NOMO-1 treated with dmso at 0.1 percent for 144 hours (cell line): ENCODE results near the gene TGFBI.
A peak's percentile ranks its signal among the peaks of the same experiment; 100 is the strongest.

Experiments
- DNase-seq: peaks from one replicate; lab custom pipeline; 2025; ENCODE audit not compliant: unreplicated experiment; lab: John Stamatoyannopoulos, UW

The TGFBI gene

DNA sequence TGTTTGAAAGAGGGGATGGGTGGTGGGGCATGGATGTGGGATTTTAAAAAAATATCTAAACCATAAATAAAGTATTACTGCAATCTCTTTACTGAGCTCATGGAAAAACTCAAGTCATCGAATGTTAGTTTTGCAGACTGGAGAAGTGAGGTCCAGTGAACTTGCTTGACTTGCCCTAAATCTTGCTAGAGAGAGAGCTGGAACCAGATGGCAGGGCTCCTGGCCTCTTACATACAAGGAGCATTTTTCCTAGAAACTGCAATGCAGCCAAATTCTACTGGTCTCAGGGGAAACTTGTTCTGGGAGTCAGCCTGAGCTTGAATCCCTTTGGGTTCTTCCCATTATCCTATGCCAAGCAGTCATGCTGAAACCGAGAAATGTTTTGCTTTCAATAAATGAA, 2.9 kb upstream of the TGFBI start:
- DNase-seq = no peak

DNA sequence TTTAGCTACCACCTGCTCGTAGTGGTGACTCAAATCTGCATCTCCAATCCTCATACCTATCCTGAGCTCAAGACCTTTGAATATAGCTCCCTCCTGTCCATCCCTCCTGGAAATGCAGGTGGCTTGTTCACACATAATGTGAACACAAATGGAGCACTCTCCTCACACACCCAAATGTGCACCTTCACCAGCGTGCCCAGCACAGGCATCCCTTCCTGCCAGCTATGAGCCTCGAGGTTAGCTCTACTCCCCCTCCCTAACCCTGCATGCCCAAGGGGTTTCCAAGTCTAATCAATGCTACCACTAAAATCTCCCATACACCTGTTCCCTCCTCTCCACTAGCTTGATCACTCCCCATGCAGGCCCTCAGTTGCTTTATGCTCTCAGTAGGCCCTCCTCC, 2.2 kb upstream of the TGFBI start:
- DNase-seq = no peak

DNA sequence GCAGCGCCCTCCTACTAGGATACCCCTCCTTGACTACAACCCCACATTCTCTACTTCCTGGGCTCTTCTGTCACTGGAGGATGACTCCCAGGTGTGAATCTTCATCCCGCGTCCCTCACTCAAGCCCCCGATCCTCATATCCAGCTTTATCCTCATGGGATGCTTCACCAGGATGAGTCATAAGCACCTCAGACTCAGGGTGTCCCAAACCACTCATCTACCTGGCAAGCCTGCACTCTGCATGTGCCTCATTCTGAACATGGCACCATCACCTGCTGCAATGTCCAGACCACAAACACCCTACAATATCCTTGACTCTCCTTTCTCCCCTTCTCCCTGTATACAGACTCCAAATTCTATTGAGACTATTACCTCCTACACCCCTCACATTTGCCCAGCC, 1.5 kb upstream of the TGFBI start:
- no peak for DNase-seq

DNA sequence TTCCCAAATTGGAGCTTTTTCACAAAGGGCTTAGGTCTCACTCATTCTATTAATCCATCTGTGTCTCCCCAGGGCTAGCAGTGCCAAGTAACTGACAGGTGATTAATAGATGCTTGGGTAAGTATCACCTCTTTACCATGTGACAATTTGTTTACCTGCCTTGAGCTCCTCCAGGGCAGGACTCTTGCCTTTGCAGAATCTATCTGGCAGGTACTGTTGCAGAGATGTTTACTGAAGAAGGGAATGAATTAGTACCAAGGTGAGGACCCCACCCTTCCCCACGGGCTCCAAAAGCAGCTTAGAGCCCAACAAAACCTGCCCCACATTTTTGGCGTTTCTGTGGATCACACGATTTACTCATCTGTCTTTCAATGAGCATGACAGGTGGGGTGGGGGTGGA, 698 bp upstream of the TGFBI start:
- no peak for DNase-seq

DNA sequence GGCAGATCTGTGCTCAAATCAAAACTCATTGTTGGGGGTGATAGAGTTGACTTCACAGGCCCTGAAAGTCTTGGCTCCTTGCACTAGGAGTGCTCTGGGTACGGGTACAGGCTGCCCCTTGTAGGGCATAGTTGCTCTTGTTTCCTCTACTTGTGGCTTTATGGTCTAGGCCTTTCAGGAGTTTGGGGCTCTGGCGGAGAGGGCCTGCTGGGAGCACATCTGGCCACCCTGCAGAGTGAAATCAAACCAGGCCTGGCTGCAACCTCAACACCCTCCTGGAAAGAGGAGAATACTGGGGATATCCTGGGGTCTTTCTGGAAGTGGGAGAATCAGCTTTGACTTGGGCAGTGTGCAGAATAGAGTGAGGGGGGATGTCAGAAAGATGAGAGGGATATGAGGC, 1.5 kb downstream of the TGFBI start:
- DNase-seq = no peak

DNA sequence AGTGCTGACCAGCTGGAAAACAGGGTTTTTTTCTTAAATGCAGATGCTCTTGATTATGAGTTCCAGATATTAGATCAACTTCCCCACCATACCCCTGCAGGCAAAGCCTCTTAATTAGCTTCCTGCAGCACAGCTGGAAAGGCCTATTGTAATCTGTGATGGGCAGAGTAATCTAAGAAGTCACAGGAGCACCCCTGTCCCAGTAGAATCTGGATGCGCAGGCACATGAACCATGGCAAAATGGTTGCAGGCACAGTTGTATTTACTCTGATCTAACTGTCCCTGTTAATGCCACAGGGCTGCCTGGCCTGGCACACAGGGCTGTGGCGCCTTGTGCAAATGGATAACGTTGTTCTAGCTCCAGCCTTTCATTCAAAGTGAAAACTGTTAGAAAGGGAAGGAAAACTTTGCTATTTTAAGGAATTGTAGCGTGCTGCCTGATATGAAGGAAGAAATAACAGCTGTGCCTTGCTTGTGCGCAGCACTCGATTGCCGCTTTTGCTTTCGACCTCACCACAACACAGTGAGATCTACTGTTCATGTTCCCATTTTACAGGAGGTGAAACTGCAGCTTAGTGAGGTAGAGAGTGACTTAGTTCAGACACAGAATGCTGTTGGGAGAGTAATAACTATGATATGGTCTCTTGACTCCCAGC, 2.3 kb downstream of the TGFBI start:
- no peak for DNase-seq

DNA sequence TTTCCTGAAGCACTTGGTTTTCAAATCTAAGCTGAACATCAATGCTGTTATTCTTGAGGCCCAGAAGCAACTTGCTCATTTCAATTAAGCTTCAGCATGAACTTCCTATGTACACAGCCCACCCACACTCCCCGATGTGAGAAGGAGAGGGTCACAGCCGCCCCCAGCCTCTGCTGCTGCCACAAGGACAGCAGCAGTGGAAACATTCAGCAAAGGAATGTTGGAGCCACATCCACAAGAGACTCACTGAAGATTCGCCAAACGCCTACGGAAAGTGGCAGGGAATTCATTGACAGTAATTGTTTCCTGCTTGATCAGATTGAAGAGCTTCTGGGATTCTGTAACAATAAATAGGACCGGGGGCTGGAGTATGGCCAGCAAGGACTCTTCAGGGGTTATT, 2.9 kb downstream of the TGFBI start:
- DNase-seq = no peak

DNA sequence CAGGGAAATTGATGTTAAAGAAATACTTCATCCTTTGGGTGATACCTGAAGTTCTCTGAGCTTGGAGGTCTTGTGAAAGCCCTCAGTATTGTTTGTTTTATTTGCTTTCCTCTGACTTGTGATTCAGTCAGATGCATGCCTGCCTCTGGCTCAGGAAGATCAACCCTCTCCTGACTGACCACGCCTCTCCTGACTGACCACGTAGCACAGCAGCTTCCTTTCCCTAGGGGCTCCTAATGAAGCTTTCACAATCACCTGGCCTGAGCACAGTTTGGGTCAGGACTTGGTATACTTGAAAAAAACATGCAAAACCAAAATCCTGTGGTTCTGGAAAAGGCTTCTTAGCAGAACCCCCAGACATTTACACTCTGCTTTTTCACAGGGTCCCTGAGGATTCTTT, 3.8 kb downstream of the TGFBI start:
- no peak for DNase-seq

DNA sequence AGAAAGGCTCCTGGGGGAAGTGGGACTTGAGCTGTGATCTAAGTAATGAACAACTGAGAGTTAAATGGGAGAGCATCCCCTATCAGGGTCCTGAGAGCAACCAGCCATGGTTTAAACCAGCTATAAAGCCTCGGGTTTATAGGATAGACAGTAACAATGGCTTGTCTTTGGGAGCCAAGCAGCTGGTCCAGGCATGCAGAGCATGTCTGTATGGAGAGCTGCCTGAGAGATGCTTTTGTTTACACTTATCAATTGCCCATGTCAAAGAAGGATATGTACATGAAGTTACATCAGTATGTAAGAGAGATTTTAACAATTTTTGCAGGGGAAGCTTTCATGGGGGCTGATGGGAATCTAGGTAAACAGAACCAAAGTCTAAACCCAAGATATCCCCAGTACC, 4.4 kb downstream of the TGFBI start:
- DNase-seq = no peak

DNA sequence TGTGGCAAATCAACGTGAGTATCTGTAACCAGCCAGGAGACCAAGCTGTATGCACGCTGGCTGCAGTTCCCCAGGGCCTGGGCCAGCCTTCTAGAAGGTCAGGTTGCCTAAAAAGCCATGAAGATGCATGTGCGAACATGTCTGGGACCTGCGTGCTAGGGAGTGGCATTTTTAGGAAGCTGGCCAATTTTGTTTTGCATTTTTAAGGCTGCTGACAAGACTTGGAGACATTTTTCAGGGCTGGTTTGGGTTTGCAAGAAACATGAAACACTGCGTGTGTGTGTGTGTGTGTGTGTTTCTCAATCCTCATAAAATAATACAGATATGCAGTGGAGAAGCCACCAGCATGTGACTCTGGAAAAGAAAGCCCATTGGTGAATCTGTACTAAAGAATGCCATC, 5.1 kb downstream of the TGFBI start:
- DNase-seq = peak; percentile 27

DNA sequence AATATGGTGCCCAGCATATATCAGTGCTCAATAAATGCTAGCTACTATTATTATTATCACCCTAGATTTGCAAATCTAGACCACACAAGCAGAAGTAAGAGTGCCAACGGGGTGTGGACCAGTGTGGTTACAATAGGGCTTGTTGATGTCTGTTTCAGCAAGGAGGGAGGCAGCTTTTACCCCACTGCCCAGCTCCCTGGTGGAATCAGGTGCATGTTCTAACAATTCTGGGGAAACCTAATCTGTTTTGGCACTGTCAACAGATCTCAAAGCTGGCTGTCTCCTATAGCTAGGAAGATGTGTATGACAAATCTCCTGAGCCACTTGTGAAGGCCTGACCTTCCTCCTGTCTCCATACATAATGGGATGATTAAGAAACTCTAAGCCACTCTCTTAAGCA, 5.7 kb downstream of the TGFBI start:
- peak; percentile 17 for DNase-seq

DNA sequence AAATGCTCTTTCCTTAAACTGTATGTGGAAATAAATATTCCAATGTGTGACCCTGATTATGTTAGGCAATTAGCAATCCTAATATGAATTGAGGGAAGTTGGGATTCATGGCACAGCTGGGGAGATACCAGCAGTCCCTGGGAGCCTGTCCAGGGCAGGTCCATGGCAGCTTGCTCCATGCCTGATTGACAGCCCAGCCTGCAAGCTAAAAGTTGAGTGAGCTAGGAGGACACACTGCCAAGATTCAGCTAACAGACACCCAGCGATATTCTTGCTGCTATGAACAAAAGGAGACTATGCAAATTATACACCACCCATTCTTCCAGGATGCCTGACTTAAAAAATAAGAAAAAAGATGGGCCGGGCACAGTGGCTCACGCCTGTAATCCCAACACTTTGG, 6.2 kb downstream of the TGFBI start:
- DNase-seq = no peak

DNA sequence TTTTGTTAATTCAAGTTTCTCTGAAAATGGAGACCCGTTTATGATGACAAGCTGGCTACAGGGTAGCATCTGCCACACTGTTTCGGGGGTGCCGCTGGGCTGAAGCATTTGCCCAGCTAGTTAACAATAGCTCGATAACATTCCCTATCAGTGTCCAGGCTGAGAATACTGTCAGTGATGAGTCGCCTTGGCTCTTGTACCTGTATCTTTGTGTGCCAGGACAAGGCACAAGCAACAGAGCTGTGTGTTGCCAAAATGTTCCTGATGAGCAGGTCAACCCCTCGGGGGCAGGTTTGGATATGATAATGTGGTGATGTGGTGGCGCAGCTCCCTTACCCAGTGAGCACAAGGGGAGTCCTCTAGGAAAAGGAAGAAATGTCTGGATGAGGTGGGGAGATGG, 7.0 kb downstream of the TGFBI start:
- no peak for DNase-seq

DNA sequence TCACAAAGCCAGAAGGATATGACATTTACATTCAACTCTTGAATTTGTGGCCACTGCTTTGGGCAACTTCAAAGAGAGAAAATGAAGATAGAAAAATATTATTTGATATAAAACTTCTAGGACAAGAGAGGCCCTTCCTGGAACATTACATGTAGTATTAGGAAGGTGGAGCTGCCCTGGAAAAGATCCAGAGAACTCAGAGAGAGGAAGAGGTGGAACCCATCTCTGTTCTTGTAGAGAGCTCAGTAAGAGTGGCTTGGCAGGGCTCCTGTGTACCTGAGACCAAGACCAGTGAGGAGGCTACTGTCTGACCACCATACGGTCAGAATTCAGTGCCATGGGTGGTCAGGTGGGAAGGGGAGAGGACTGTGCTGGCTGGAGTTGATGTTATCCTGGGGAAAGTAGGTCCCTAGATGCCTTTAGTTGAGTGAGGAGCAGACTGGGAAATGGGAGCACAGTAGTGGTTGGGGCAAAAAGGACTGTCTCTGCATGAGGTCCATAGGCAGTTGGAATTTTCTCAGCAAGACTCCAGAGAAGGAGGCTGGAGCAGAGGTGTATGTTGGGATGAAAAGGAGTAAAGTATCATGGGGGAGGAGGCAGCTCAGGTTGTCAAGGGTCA, 7.6 kb downstream of the TGFBI start:
- no peak for DNase-seq

DNA sequence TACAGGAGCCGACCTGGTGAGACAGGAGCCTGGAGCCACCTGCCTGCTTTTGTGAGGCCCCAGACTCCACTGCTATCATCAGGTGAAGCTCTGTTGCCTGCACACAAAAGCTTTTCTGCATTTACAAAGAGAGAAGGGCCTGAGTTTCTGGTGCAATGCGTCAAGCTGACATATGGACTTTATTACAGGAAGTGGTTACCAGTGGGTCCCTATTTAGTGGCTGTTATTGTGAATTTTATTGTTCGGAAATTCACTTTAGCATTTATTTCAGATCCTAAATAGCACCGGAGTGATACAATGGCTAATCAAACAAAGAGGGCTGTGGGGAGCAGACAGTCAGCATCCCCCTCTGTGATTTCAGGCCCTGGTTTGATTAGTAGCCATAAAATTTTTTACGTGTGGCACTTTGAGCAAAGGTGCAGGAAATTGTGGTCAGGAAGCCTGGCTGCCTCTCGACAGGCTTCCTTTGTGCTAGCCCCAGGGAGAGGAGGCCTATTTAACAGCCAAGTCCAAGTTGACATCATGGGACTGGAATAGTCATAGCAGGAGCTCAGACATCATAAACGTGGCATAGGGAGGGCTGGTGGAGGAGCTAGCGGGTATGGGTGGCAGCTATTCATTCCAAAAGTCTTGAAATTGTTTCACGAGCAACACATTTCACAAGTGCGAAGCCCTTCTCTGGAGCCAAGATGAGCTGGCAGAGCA, 8.4 kb downstream of the TGFBI start:
- DNase-seq = peak; percentile 76

DNA sequence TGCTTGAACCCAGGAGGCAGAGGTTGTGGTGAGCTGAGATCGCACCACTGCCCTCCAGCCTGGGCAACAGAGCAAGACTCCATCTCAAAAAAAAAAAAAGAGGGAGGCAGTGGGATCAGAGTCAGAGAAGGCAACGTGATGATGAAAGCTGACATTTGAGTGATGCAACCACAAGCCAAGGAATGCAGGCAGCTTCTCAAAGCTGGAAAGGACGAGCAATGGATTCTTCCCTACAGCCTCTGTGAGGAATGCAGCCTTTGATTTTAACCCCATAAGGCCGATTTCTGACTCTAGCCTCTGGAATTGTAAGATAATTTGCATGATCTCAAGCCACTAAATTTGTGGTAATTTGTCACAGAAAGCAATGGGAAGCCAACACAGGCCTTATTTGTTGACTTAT, 9.8 kb downstream of the TGFBI start:
- DNase-seq = no peak

DNA sequence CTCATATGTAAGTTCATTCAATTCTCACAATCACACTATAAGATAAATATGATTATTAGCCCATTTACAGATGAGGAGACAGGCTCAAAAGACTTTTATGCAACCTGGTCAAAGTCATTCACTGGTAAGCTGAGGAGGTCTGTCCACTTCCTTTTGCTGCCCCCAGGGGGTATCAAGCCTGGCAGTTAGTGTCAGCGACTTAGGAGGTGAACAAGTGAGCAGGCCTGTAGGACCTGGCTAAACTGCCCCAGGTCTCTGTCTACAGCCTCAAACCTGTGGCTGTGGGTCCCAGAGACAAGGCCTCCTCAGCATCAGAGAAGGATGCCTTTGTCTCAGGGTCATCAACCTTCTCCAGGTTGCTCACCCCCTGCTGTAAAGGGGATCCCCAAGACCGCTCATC, 10.4 kb downstream of the TGFBI start:
- DNase-seq = no peak

DNA sequence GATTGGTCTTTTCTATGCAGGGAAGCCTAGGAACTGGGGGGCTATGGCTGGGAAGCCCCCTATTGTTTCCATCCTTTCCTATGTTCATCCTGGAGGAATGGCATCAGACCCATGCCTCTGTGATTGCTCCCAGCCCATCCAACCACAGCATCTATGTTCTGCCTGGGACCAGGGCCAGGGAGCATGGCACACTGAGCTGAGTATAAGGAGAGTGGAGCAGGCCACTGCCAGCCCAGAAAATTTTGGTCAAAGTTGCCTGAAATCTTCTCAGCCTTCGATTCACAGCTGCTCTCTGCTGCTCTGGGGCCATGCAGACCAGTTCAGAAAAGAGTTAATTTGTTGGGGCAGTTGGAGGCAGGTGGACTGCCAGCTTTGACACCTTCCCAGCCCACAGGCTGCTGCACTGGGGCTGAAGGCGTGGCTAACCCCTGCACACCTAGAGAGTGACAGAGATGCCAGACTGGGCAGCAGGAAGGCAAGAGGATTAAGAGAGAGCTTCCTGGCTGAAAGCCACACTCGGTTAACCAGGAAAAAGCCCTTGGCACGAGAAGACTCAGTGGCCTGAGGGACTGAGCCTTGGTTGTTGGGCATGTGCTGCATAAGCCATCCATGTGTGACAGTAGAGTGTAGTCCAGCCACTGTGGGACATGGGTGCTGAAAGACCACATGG, 12.1 kb downstream of the TGFBI start:
- no peak for DNase-seq

DNA sequence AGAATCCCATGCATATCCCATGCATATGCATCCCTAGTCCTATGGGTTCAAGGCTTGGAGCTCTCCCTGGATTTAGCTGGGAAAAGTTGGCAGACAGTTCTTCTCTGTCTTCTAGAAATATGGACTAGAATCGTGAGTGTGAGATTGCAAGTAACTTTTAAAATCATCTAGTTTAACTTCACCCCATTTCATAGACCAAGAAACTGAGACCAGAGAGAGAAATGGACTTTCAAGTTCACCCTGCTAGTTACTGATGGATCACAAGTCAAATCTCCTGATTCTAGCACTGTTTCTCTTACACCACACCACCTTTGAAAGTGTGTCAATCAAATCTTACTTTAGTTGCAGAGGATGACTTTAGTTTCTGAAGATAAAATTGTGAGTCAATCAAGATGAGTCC, 13.4 kb downstream of the TGFBI start:
- no peak for DNase-seq

DNA sequence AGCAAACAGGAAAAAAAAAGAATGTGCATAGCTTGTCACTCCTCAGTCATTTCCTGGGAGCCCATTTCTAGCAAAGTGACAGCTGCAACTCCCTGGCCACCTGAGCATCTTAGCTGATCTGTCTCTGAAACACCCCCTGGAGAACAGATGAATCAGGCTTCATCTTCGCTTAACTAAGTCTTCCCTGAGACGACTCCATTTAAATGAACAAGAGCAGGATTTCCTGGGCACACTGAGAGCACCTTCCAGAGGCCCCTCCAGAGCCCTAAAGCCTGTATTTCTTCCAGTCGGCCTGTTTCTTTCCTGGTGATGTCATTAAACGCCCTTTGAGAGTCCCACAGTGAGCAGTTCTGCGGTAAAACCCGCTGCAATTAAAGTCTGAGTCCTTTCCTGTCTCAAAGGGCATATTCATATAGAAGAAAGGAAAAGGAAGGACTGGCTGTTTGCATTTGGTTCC, 13.9 kb downstream of the TGFBI start:
- DNase-seq = peak; percentile 50

DNA sequence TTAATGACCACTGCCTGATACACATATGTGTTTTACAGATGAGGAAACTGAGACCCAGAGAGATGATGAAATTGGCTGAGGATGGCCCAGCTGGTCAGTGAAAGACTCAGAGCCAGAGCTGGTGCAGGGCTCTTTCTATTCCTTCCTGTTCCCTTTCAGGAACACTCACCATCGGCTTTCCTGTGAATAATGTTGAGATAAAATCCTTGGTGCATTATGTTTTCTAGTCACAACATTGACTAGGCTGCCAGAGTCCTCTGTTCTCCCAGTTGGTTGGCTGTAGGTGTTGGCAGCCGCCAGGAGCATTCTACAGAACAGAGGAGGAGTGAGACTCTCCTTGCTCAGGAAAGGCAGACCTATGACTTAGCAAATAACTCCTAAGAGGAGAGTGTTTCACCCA, 14.8 kb downstream of the TGFBI start:
- no peak for DNase-seq
